Glomerular visceral epithelial cell (primary cell): ENCODE measurements around the gene ROBO1.
"Not testable (repeated sequence)": the region's sequence is repeated elsewhere in the genome, so short reads cannot be mapped to it uniquely, and the experiment has no call there.

Source experiments
- DNase-seq: peaks from one replicate; pipeline ENCODE4 v3.0.0-alpha.2; 2016; ENCODE audit errors: extremely low spot score

Gene ROBO1

GRCh38 chr3:78801926-78802561 is 965.8 kb downstream of the ROBO1 start:
- DNase-seq: no peak

GRCh38 chr3:78799681-78800080 is 968.1 kb downstream of the ROBO1 start:
- DNase-seq: no peak

DNA sequence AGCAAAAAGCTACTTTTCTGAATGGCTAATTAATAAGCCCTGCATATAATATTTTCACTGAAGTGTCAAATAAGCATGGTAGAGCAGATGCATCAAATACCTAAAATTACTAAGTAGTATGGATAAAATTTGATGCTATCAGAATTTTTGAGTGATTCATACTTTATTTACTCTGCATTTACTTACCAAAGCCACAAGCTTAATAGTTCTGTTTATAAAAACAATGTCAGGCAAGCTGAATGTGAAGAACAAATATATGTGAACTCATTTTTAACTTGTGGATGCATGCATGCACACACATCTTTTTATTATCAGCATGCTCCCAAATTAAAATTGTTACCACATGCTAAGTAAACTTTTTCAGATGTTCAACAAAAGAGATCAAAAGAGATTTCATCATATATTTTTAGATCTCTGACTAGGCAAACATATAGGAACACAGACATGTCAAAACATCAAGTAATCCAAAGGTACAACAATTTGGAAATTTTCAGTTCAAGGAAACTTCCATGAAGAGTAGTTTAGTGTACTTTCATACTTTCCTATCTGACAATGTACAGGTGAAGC is 969.4 kb downstream of the ROBO1 start:
- no peak for DNase-seq

GRCh38 chr3:78794431-78794830 is 973.4 kb downstream of the ROBO1 start:
- no peak for DNase-seq

DNA sequence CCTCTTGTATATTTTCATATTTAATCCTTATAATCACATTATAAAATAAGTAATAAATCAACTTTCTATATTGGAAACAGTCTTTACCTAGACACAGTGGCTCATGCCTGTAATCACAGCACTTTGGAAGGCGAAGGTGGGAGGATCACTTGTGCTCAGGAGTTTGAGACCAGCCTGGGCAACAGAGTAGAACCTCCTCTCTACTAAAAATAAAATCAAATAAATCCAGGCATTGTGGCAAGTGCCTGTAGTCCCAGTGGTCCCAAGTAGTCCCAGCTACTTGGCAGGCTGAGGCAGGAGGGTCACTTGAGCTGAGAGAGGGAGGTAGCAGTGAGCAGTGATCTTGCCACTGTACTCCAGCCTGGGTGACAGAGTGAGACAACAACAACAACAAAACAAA is 975.1 kb downstream of the ROBO1 start:
- DNase-seq: no peak

GRCh38 chr3:78792212-78792611 is 975.6 kb downstream of the ROBO1 start:
- no peak for DNase-seq

GRCh38 chr3:78791753-78792152 is 976.0 kb downstream of the ROBO1 start:
- DNase-seq: no peak

DNA sequence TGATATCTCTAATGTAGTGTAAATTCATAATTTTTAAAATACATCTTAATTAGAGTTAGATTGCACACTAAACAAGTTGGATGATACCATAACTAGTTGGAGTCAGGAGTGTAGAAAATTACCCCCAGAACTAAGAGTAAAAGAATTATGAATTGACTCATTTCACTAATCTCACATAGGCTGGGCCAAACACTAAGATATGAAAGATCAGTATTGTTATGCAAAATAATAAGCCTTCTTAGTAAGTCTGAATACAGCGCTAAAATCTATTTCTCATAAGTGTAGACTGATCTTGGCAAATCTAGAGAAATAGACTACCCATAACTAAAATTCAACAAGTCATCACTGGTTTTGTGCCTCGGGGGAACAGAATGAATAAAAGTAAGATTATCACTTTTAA is 979.0 kb downstream of the ROBO1 start:
- no peak for DNase-seq

DNA sequence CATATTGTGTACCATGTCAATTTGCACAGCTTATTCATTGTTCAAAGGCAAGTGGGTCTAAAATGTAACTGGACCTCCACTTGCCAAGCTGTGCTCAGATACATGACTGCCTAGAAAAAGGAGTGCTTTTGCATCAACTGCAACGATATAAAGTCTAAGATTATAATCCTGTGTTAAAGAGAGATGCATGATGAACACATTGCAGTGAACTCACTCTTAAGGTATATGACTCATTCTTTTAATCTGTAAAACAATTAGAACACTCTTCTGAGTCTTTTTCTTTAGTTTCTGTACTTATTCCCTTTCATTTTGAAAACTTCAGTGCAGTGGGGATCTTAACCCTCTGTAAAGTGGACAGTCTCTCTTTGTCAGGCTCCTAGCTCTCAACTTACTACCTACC is 982.8 kb downstream of the ROBO1 start:
- DNase-seq: no peak

- no peak for DNase-seq
Observed at GRCh38 chr3:78781351-78781750, 986.4 kb downstream of the ROBO1 start.

- DNase-seq: no peak
Observed at GRCh38 chr3:78765671-78766485, 1001.9 kb downstream of the ROBO1 start.

GRCh38 chr3:78764634-78765033 is 1003.2 kb downstream of the ROBO1 start:
- DNase-seq: no peak

- no peak for DNase-seq
Observed at GRCh38 chr3:78762121-78762520, 1005.7 kb downstream of the ROBO1 start.

GRCh38 chr3:78761126-78761525 is 1006.7 kb downstream of the ROBO1 start:
- no peak for DNase-seq

DNA sequence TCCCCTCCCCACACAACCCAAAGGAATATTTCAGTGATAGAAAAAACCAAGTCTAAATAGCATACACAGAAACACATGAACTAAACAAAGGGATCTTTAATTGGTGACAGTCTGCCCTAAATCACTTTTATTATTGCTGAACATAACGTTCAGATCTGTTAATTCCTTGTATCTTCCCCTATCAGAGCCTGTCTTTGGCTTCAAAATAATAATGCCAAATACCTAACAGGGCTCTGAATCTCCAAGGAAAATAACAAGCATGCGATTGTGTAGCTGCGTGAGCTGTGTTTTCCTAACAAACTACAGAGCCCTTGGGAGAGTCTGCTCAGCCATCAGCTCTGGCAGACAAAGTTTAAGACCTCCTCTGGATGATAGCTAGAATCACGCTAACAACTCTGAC is 1010.1 kb downstream of the ROBO1 start:
- DNase-seq: no peak

- no peak for DNase-seq
Observed at GRCh38 chr3:78754066-78754743, 1013.6 kb downstream of the ROBO1 start.

DNA sequence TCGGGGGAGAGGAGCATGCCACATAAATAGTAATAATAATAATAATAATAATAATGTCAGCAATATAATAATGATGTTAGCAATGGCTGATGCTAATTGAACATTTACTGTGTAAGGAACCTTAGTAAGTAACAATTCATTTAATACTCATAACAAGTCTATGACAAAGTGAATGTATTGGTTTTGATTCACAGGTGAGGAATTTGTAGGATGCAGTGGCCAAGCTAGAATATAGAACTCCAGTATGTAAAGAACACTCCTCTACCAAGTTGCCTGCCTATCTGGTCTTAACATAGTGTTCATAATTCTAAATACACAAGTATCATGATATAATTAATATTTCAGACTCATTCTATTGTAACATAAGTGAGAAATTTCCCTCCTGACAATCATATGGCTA is 1016.5 kb downstream of the ROBO1 start:
- no peak for DNase-seq

GRCh38 chr3:78750291-78750690 is 1017.5 kb downstream of the ROBO1 start:
- DNase-seq: not testable (repeated sequence)

- no peak for DNase-seq
Observed at GRCh38 chr3:78749056-78749455, 1018.7 kb downstream of the ROBO1 start.

- DNase-seq: no peak
Observed at GRCh38 chr3:78745847-78746246, 1022.0 kb downstream of the ROBO1 start.

DNA sequence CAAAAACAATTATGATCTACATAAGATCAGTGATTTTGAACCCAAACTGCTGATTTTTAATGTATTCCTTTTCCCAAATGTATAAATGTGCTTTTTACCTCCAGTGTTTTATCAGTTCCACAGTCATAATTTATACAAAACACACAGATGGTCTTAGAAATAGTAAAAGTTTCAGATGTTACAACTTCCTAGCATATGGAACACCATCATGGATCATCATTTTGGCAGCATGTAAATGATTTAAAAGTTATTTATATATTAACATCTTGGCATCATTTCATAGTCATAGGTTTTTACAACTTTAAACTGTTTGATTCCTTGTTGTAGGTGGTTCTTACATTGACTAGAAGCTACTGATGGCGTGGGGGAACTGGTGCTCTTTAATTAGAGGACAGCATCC is 1025.3 kb downstream of the ROBO1 start:
- DNase-seq: no peak

DNA sequence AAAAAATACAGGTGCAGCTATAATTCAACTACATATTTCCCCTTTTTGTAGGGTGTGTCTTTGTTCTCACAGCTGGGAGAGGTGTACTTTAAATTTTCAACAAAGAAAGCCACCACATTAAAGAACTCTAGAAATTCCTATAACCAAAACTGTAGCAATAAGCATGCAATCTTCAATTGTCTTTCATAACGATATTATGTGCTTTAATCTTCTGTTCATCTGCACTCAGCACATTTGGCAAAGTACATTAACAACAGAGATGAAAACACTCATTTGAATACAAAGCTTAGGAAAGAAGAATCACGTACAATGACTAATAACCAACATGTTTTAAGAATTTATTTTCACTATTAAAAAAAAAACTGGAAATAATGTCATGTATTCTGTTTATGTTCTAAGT is 1025.8 kb downstream of the ROBO1 start:
- DNase-seq: no peak
